Thoracic aorta (tissue), 2 donors: ENCODE data around the gene TENM4. TPM values are rescaled to one million over a fixed set of nuclear protein-coding genes. Genes with fewer than 3 reads are reported as not detected.

ENCODE experiments used
- ATAC-seq: fragments of 150-250 bp; one replicate; pipeline ENCODE4 v1.8.0; 2017; ENCODE audit warnings: low read depth; ENCODE audit not compliant: insufficient number of reproducible peaks, low FRiP score
- DNase-seq: peaks from one replicate; pipeline ENCODE4 v3.0.0-alpha.2; 2020; ENCODE audit warnings: low spot score
- H3K27ac ChIP-seq, 2 donors: fragments of 200-600 bp; sonication (generic); 1 replicate in 1 of 2; 2 replicates in 1 of 2; pipeline ENCODE4 v1.5.1; 2016; ENCODE audit warnings: mild to moderate bottlenecking in 2 of 2, moderate library complexity in 2 of 2
- H3K27me3 ChIP-seq: fragments of 200-600 bp; sonication (generic); replicated peaks from 2 replicates; pipeline ENCODE4 v1.6.0; 2016; ENCODE audit warnings: mild to moderate bottlenecking; ENCODE audit not compliant: insufficient read depth
- H3K36me3 ChIP-seq: fragments of 200-600 bp; sonication (generic); one replicate; pipeline ENCODE4 v1.5.1; 2016
- H3K4me1 ChIP-seq, 2 donors: fragments of 200-600 bp; sonication (generic); 1 replicate in 1 of 2; 2 replicates in 1 of 2; pipeline versions ENCODE4 v1.5.1 to v1.6.0; 2016; ENCODE audit warnings: low read depth in 2 of 2, mild to moderate bottlenecking in 1 of 2; ENCODE audit not compliant: control insufficient read depth in 1 of 2
- H3K4me3 ChIP-seq: fragments of 200-600 bp; sonication (generic); 2 replicates; pipeline ENCODE4 v1.5.1; 2016; ENCODE audit warnings: mild to moderate bottlenecking
- H3K9me3 ChIP-seq: fragments of 200-600 bp; sonication (generic); 2 replicates; pipeline ENCODE4 v1.5.1; 2016
- total RNA-seq, 2 donors: library from RNA; depleted of rRNA; stranded (reverse); fragments of >200 nt; gene quantifications; one replicate each; pipeline versions ENCODE4 v1.1.0 to v1.2.3, GENCODE V29; 2016
- TF ChIP-seq, protein P1 (sequence below): fragments of 200-600 bp; sonication (generic); IDR thresholded peaks from one replicate; pipeline ENCODE4 v1.5.1; 2019; ENCODE audit warnings: antibody characterized with exemption

TENM4 gene
- total RNA-seq, 2 donors from 2014 or later, result 6.1 to 13.3 TPM

DNA sequence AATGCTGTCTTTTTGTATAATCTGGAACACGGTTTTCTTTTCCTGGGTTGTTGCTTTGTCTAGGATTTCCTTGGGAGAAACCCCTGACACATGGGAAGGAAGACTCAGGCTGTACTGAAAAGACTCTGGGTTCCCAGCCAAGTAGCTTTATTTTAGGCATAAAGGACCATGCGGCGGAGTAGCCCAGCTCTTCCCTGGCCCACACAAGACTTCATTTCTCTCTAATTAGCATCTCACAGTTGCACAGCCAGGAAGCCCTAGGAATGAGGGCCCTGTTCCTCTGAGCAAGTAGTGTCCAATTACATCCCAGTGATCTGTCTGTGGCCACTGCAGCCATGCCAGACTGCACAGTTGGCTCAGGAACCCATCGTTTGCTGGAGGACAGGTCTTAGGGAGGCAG, 319.5 kb downstream of the TENM4 start:
- Histone ChIP-seq H3K4me1 (no peaks in the 10 kb centered on the region), H3K9me3 (peaks cover 5% of the 10 kb centered on the region), H3K27ac (no peak overlapping the region), H3K27me3 (no peaks in the 10 kb centered on the region), H3K36me3 (no peaks in the 10 kb centered on the region), H3K4me3 (no peak overlapping the region)
- DNase-seq (no peak), ATAC-seq (no peak)
- TF ChIP-seq, protein P1, sequence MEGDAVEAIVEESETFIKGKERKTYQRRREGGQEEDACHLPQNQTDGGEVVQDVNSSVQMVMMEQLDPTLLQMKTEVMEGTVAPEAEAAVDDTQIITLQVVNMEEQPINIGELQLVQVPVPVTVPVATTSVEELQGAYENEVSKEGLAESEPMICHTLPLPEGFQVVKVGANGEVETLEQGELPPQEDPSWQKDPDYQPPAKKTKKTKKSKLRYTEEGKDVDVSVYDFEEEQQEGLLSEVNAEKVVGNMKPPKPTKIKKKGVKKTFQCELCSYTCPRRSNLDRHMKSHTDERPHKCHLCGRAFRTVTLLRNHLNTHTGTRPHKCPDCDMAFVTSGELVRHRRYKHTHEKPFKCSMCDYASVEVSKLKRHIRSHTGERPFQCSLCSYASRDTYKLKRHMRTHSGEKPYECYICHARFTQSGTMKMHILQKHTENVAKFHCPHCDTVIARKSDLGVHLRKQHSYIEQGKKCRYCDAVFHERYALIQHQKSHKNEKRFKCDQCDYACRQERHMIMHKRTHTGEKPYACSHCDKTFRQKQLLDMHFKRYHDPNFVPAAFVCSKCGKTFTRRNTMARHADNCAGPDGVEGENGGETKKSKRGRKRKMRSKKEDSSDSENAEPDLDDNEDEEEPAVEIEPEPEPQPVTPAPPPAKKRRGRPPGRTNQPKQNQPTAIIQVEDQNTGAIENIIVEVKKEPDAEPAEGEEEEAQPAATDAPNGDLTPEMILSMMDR, result no peak

DNA sequence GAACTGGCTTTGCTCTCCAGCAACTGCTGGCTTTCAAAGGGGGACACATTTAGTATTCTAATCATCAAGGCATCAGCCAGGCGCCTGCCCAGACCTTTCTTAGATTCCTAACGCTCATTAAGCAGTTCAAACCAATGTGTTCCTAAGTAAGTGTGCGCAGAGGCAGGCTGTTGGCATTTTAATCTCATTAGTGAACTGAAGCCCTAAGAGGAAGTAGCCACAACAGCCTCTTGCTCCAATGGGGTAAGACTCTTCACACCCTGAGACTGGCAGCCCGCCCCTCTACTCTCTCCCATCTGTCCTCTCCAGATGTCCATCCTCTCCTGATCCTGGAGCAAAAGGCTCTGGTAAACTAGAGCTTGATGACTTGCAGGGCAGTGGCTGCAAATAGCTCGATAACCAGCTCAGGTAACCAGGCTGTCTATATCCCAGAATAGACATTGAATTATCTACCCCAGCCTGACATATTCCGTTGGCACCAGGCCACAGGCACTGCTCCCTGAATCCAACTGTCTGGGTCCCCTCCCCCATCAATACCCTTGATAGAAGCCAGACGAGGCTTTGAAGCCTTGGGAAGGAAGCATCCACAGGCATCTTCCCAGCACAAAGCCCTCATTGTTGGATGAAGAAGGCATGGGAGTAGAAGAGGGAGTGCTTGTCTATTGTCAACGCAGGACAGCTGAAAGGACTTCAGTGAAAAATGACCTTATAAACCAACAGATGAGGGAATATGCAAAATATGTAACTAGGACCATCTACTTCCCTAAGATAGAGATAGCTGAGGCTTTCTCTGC, 321.1 kb downstream of the TENM4 start:
- no peaks in the 10 kb centered on the region for H3K36me3 ChIP-seq
- no peaks in the 10 kb centered on the region for H3K9me3 ChIP-seq
- ATAC-seq, result no peak
- TF ChIP-seq, protein P1, result no peak
- no peak overlapping the region for H3K4me3 ChIP-seq
- H3K4me1 ChIP-seq, result no peaks in the 10 kb centered on the region
- H3K27me3 ChIP-seq, result no peaks in the 10 kb centered on the region
- no peak for DNase-seq
- H3K27ac ChIP-seq, result no peak overlapping the region

DNA sequence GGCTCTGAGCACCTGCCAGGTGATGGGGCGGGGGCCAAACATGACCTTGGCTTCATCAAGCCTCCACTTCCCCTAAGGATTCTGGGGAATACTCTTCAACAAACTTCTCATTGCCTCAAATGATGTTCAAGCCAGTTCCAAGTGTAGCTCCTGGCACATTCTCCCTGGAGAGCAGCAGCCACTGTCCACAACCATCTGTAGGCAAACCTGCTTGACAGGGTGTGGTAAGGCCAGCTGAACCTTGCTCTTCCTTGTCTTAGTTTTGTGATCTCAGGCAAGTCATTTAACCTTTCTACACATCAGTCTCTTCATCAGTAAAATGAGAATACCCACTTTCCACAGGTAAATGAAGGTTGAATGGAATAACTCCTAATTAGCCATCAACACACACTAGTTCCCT, 323.3 kb downstream of the TENM4 start:
- Histone ChIP-seq H3K4me3 (no peak overlapping the region), H3K27ac (no peak overlapping the region), H3K27me3 (no peaks in the 10 kb centered on the region), H3K4me1 (no peaks in the 10 kb centered on the region), H3K9me3 (no peaks in the 10 kb centered on the region), H3K36me3 (no peaks in the 10 kb centered on the region)
- TF ChIP-seq, protein P1, result no peak
- DNase-seq, result no peak
- ATAC-seq, result no peak

DNA sequence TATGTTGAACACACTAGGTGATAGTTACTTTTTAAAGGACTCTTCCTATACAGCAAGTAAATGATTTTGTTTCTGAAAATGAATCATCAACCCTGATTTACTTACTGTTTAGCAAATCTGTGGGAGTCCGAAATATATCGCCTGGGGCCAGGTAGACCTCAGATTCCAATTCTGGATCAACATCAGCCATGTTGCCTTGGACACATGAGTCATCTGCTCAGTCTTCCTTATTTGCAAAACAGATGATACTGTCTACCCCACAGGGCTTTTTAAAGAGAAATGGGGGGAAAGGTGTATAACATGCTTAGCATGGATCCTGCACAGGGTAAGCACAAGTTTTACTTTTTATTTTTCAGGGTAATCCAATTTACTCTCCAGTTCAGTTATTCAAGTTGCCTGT, 324.2 kb downstream of the TENM4 start:
- H3K36me3 ChIP-seq, result no peaks in the 10 kb centered on the region
- ATAC-seq, result no peak
- no peak overlapping the region for H3K4me3 ChIP-seq
- no peak overlapping the region for H3K27ac ChIP-seq
- no peaks in the 10 kb centered on the region for H3K4me1 ChIP-seq
- no peak for DNase-seq
- H3K27me3 ChIP-seq, result no peaks in the 10 kb centered on the region
- no peaks in the 10 kb centered on the region for H3K9me3 ChIP-seq
- TF ChIP-seq, protein P1, result no peak

DNA sequence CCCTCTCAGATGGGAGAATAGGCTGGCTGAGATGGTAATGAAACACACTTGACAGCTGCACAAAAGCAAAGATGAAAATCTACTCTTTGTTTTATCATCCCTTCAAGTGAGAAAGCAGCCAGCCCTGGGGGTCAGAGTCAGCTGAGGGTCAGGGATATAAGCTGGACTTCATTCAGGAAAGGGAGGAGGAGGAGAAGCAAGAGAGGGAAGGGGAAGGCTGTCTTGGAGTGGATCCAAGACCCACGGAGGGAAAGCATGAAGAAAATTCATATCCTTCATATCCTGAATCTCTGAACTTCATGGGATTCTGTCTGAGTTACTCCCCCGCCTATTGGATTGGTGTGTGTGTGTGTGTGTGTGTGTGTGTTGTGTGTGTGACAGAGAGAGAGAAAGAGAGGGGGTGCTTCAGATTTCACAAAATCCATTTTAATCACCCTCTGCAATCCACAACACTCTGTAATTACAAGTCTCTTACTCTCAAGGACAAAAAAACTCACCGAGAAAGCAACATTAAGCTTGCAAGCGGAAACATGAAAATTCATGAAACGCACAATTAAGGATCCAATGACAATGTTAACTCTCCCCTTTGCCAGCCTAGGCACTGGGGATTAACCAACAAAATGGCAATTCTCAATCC, 327.7 kb downstream of the TENM4 start:
- Histone ChIP-seq H3K4me3 (no peak overlapping the region), H3K9me3 (no peaks in the 10 kb centered on the region), H3K27ac (no peak overlapping the region), H3K36me3 (no peaks in the 10 kb centered on the region), H3K4me1 (no peaks in the 10 kb centered on the region), H3K27me3 (no peaks in the 10 kb centered on the region)
- DNase-seq (no peak), ATAC-seq (no peak)
- TF ChIP-seq, protein P1, result no peak
